Loucy (cell line): ENCODE results near the gene WIPI1.

ENCODE experiments used
- EZH2phosphoT487 ChIP-seq: fragments of 200-600 bp; IDR thresholded peaks from 2 replicates; pipeline ENCODE4 v1.6.1; 2018; ENCODE audit warnings: antibody characterized with exemption, mild to moderate bottlenecking, moderate library complexity, borderline replicate concordance
- TF ChIP-seq, protein P1 (sequence below): fragments of 200-600 bp; sonication (generic); conservative IDR thresholded peaks from 2 replicates; pipeline ENCODE4 v1.5.1; 2014; ENCODE audit warnings: mild to moderate bottlenecking, antibody characterized with exemption, low read length

DNA sequence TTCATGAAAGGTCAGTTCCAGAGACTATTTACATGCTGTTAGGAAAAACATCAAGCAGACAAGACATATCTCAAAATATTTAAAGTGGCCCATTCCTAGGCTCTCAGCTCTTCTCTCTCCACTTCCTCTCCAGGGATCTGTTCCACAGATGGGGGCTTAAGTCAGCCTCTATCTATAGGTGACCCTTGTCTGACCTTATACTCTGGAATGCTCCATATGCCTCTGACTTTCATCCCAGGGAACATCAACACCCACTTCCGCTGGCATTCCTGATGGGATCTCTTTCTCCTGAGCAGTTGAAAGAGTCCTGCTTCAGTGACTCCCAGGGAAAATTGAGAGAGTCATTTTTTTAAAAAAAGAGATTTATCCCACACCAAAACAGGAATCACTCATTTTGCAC is 11.5 kb upstream of the WIPI1 start:
- TF ChIP-seq, protein P1, sequence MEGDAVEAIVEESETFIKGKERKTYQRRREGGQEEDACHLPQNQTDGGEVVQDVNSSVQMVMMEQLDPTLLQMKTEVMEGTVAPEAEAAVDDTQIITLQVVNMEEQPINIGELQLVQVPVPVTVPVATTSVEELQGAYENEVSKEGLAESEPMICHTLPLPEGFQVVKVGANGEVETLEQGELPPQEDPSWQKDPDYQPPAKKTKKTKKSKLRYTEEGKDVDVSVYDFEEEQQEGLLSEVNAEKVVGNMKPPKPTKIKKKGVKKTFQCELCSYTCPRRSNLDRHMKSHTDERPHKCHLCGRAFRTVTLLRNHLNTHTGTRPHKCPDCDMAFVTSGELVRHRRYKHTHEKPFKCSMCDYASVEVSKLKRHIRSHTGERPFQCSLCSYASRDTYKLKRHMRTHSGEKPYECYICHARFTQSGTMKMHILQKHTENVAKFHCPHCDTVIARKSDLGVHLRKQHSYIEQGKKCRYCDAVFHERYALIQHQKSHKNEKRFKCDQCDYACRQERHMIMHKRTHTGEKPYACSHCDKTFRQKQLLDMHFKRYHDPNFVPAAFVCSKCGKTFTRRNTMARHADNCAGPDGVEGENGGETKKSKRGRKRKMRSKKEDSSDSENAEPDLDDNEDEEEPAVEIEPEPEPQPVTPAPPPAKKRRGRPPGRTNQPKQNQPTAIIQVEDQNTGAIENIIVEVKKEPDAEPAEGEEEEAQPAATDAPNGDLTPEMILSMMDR = no peak
- TF ChIP-seq EZH2phosphoT487 = no peak
